Sciatic nerve (tissue), 2 donors: Measurements from ENCODE around the gene EHF. TPM values are rescaled to one million over a fixed set of nuclear protein-coding genes. Genes with fewer than 3 reads are reported as not detected.

ENCODE experiments used
- ATAC-seq: fragments of 200-7000 bp; cut with Tn5 transposase; one replicate; pipeline ENCODE4 v1.9.1; 2020; ENCODE audit warnings: mild to moderate bottlenecking, moderate library complexity
- DNase-seq: peaks from one replicate; pipeline ENCODE4 v3.0.0-alpha.2; 2020; ENCODE audit warnings: low spot score
- intact Hi-C: fragments of 100-400 bp; cut with DNase I; formaldehyde crosslinking; loops from one replicate; pipeline ENCODE4 v1.14.2; 2022
- total RNA-seq: library from RNA; stranded (reverse); fragmentation: NEBNext Ultra II Directional; extraction: Animal tissue kit (Norgen Biotek cat#: 25700); gene quantifications from one replicate; pipeline ENCODE4 v1.2.1, GENCODE V29; 2021
- donor health status: DM: no; HTN: no; CAD: no.
- donor health status: DM: no; HTN: no; CAD: no.

The EHF gene
- total RNA-seq, 1 donor from 2014 or later: 0.18 TPM

DNA sequence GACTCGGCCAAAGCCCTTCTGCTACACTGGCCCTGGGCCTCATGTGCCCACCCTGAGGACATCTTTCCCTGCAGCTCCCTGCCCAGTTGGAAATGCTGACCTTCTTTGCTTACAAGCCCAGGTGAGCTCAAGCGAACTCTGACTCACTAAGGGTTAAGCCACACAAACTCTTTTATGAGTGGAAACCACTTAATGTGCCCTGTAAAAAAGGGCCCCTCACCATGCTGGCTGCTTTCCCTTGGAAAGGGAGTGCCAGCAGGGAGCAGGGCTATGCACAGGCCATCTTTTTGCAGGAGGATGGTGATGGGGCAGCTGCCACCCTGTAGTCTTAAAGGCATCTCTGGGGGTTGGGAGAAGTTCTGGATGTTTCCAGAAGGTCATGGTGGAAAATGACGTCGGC is 18.7 kb downstream of the EHF start:
- intact Hi-C loops: no loop called here
- DNase-seq: no peak
- ATAC-seq: no peak

DNA sequence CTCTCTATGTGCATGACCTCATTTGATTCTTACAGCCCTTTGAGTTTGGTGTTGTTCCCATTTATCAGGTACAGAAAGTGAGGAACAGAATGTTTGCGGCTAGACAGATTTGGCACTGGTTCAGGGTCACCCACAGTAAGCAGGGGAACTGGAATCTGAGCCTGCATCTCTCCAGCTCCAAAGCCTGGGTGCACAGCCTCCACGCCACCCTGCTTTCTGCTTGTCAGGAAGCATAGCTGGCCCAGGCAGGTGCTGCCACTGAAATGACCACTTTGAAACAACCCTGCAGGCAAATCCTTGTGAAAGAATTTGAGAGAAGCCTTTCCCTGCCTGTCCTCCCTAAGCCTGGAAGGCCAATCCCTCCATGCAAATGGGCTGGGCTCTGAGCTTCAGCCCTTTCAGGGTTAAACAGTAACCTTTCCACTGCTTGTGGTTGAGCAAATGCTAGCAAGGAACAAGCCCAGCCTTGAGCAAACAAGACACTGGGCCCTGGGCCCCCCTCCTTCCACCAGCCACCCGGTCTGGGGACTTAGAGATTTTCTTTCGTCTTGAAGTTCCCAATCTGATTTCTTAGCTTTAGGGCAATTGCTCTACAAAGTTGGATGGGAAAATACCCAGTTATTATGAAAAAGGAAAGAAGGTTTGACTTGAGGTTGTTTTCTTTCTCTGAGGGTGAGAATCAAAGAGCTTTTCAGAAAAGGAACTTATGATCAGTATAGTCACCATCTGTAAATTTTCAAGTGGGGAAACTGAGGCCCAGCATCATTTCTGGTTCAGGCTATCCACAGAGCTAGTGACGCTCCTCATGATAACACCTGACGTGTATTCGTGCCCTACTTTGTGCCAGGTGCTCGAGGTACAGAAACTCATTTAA is 19.4 kb downstream of the EHF start:
- intact Hi-C loops: no loop called here
- ATAC-seq: peak; percentile 49
- no peak for DNase-seq

DNA sequence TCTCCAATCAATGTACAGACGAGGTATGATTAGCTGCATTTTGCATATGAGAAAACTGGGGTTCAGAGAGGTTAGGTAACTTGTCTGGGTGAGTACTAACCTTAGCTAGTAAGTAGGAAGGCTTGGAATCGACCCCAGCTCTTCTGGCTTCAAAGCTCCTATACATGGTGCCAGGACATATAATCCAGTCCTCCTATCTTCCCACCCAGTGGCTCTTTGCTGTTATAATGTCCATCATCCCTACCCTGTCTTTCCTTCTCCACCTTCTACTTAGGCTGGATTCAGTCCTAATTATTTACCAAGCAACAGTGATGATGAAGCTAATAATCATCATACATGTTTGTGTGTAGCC is 20.0 kb downstream of the EHF start:
- DNase-seq (no peak), ATAC-seq (no peak)
- intact Hi-C loops: no loop called here

DNA sequence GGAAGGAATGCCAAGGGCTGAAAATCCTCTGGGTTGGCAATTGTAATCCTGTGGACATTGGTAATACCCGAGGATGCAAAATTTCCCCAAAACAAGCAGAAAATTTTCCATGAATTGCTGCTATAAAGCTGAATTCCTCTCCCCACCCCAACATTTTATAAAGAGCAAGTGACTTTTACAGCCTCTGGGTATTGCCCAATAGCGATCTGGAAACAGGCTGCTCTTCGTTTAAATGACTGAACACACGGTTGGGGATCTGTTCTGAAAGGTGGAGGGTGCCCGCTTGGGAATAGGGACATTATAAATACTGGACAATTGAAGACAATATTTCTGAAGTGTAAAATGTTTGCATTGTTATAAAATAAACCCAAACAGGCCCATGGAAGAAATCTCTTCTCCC is 20.6 kb downstream of the EHF start:
- DNase-seq (no peak), ATAC-seq (no peak)
- intact Hi-C loops: no loop called here

- no peak for ATAC-seq
- DNase-seq: no peak
- intact Hi-C loops: no loop called here
Observed at GRCh38 chr11:34642001-34642554, 21.2 kb downstream of the EHF start.

GRCh38 chr11:34642873-34643272 is 22.0 kb downstream of the EHF start:
- intact Hi-C loops: no loop called here
- DNase-seq (no peak), ATAC-seq (no peak)

DNA sequence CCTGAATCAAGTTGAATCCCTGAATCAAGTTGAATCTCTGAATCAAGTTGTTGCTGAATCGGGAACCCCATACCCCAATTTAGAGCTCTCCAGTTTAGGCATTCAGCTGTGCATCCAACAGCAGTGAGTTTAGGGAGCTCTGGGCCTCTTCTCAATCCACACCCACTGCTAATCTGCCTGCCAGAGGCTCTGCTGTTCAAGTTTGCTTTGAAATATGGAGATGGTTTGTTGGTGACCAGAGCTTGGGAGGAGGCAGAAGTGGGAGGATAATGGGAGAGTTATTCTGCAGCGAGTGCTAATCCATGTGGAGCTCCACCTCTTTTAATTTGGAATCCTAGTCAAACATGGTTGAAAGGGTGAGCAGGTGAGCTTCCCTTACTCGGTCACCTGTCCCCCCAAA is 22.4 kb downstream of the EHF start:
- DNase-seq: no peak
- intact Hi-C loops: no loop called here
- no peak for ATAC-seq

- no peak for ATAC-seq
- intact Hi-C loops: no loop called here
- DNase-seq: no peak
Observed at GRCh38 chr11:34643846-34644245, 23.0 kb downstream of the EHF start.

- ATAC-seq: no peak
- no peak for DNase-seq
- intact Hi-C loops: no loop called here
Observed at GRCh38 chr11:34644669-34645406, 23.9 kb downstream of the EHF start.

- no peak for DNase-seq
- ATAC-seq: no peak
- intact Hi-C loops: no loop called here
Observed at GRCh38 chr11:34646431-34646830, 25.5 kb downstream of the EHF start.

DNA sequence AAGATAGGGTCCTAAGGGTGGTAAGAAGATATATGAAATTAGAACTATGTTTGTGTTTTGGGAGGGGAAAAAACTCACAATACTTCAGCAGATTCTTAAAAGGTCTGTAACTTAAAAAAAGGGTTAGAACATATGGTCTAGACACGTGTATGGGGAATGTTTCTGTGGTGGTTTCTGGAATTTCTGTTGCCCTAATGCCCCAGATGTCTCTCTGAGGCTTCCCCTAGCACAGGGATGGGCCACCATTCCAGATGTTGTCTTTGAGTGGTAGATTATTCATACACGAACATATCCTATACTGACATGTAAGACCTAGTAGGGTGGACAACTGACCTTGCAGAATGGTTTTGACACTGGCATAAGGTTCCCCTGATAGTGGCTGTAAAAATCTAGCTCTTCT is 26.2 kb downstream of the EHF start:
- DNase-seq (no peak), ATAC-seq (no peak)
- intact Hi-C loops: no loop called here

DNA sequence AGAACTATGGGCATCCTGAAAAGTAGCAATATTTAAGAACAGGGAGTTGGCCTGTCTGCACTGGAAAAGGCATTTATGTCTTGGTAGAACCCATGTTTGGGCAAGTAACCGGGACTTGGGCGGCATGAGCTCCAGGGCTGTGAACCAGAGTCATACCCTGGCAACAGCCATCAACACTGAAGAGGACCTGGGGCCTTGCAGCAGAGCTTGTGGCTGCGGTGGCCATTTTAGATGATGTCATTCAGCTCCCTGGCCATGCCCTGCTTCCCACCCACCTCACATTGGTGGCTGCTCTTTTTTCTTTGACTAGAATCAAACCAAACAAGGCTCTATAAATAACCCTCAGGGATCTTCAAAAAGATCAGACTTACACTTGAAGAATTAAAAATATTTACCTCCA is 26.6 kb downstream of the EHF start:
- ATAC-seq: no peak
- intact Hi-C loops: no loop called here
- DNase-seq: no peak

DNA sequence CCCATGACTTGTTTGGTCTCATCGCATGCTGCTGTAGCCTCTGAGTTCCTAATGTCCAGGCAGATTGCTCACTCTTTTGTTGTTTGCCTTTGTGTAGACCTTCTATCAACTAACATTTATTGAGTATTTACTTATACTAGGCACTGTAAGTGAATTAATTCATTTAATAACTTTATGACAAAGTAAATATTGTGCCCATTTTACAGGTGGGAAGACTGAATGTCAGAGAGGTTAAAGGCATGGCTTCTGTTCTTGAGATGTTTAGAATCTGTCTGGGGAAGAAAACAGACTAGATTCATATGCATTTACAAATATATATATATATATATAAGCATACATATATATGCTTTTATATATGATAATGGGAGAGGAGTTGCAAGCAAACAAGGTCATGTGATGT is 27.1 kb downstream of the EHF start:
- DNase-seq (no peak), ATAC-seq (no peak)
- intact Hi-C loops: no loop called here

- intact Hi-C loops: no loop called here
- DNase-seq (no peak), ATAC-seq (no peak)
Observed at GRCh38 chr11:34649597-34649996, 28.7 kb downstream of the EHF start.

- DNase-seq (no peak), ATAC-seq (peak; percentile 39)
- intact Hi-C loops: no loop called here
Observed at GRCh38 chr11:34650528-34650927, 29.6 kb downstream of the EHF start.

DNA sequence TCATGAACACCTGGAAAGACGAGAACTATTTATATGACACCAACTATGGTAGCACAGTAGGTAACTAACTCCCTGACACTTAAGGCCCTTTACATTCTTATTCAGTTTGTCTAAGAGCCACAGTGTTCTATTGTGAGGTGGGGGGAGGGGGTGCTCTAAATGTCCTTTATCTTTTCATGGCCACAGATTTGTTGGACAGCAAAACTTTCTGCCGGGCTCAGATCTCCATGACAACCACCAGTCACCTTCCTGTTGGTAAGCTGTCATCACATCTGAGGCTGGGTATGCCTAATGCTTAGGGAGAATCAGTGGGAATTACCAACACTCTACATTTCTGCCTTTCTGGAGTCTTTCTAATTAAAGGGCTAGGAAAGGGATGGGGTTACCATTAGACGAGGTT is 30.7 kb downstream of the EHF start:
- ATAC-seq (no peak), DNase-seq (no peak)
- intact Hi-C loops: no loop called here

- intact Hi-C loops: no loop called here
- ATAC-seq (no peak), DNase-seq (no peak)
Observed at GRCh38 chr11:34652191-34652973, 31.5 kb downstream of the EHF start.

DNA sequence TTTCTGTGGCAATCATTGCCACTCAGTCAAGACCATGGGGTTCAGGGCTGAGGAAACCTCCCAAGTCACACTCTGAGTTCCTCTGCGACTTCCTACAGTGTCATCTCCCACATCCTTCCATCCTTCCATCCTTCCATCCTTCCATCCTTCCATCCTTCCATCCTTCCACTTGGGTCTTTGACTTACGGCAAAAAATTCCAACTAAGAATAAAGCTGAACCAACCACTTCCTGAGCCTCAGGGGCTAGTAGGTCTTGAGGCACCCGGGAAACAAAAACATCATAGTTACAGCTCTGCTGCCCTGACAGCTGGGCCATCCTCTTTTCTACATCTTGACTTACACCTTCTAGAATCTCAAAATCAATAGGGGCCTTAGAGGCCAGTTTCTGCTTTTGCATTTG is 32.1 kb downstream of the EHF start:
- no peak for DNase-seq
- intact Hi-C loops: no loop called here
- no peak for ATAC-seq

- ATAC-seq: peak; percentile 35
- DNase-seq: no peak
- intact Hi-C loops: no loop called here
Observed at GRCh38 chr11:34653851-34654482, 33.1 kb downstream of the EHF start.
